Esophagus squamous epithelium (tissue), 5 donors: ENCODE data around the gene FAM53B. TPM values are rescaled to one million over a fixed set of nuclear protein-coding genes. Genes with fewer than 3 reads are reported as not detected.

Source experiments
- DNase-seq: peaks from one replicate; lab custom pipeline; 2025; lab: John Stamatoyannopoulos, UW
- H3K27ac ChIP-seq, 4 donors: fragments of 200-600 bp; sonication (generic); one replicate each; pipeline ENCODE4 v1.5.1; 2016 to 2019; ENCODE audit warnings: mild to moderate bottlenecking in 1 of 4
- H3K27me3 ChIP-seq, 4 donors: fragments of 200-600 bp; sonication (generic); 1 replicate in 3 of 4; 2 replicates in 1 of 4; pipeline versions ENCODE4 v1.5.1 to v1.6.0; 2017 to 2021; ENCODE audit warnings: antibody characterized with exemption in 1 of 4
- H3K36me3 ChIP-seq, 3 donors: fragments of 200-600 bp; sonication (generic); one replicate each; pipeline ENCODE4 v1.5.1; 2016 to 2019
- H3K4me1 ChIP-seq, 3 donors: fragments of 200-600 bp; sonication (generic); one replicate each; pipeline ENCODE4 v1.5.1; 2017 to 2019
- H3K4me3 ChIP-seq, 4 donors: fragments of 200-600 bp; sonication (generic); 1 replicate in 3 of 4; 2 replicates in 1 of 4; pipeline ENCODE4 v1.5.1; 2016 to 2019; ENCODE audit warnings: mild to moderate bottlenecking in 2 of 4, moderate library complexity in 1 of 4
- H3K9me3 ChIP-seq, 3 donors: fragments of 200-600 bp; sonication (generic); one replicate each; pipeline ENCODE4 v1.5.1; 2016 to 2019
- POLR2A ChIP-seq, 4 donors: fragments of 450-650 bp; IDR thresholded peaks; one replicate each; pipeline ENCODE4 v1.6.1; 2017; ENCODE audit warnings: antibody characterized with exemption in 4 of 4, mild to moderate bottlenecking in 4 of 4, moderate library complexity in 3 of 4
- WGBS, 2 donors: methylation state at CpG; one replicate each; pipeline ENCODE4 v1.1.5; 2018; 5-methylcytosine and 5-hydroxymethylcytosine counted together
- intact Hi-C: fragments of 100-400 bp; cut with DNase I; formaldehyde crosslinking; loops from one replicate; pipeline ENCODE4 v1.15.0; 2022
- total RNA-seq, 4 donors: library from RNA; depleted of rRNA; stranded (reverse); fragments of >200 nt; gene quantifications; one replicate each; pipeline ENCODE4 v1.1.0, GENCODE V29; 2016
- TF ChIP-seq, protein P1 (sequence below), 6 experiments: fragments of 450-650 bp in 4 of 6; fragments of 200-600 bp in 2 of 6; sonication (generic) in 2 of 6; IDR thresholded peaks; one replicate each; pipeline ENCODE4 v1.5.1; 2016 to 2019; ENCODE audit warnings: antibody characterized with exemption in 6 of 6, mild to moderate bottlenecking in 4 of 6, moderate library complexity in 4 of 6
- donor health status: DM: yes; HTN: yes; CAD: no.

FAM53B gene
- total RNA-seq, 4 donors from 2014 or later = 27.4 to 54.2 (median 31.5) TPM

DNA sequence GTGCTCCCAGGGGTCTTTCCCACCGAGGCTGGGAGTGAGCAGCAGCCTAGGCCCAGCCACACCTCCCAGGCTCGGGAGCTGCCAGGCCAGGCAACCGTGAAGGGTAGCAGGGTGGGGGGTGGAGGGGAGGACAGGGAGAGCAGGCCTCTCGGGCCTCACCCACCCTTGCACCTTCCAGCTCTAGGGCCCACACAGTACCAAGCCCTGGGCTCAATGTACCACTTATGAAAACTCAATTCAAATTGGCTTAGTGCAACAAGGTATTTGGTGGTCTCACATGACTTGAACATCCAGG is 127.4 kb downstream of the FAM53B start:
- DNase-seq = no peak
- Histone ChIP-seq H3K36me3 (peaks cover 0 to 55% (median 5%) of the 10 kb centered on the region in 3 donors), H3K27ac (no peak overlapping the region), H3K9me3 (no peaks in the 10 kb centered on the region), H3K4me3 (no peak overlapping the region), H3K4me1 (peaks cover 34 to 77% (median 49%) of the 10 kb centered on the region in 3 donors), H3K27me3 (no peaks in the 10 kb centered on the region)
- WGBS, 2 donors = no CpG with 5 or more reads among the region's 4 CpGs
- TF ChIP-seq, protein P1, sequence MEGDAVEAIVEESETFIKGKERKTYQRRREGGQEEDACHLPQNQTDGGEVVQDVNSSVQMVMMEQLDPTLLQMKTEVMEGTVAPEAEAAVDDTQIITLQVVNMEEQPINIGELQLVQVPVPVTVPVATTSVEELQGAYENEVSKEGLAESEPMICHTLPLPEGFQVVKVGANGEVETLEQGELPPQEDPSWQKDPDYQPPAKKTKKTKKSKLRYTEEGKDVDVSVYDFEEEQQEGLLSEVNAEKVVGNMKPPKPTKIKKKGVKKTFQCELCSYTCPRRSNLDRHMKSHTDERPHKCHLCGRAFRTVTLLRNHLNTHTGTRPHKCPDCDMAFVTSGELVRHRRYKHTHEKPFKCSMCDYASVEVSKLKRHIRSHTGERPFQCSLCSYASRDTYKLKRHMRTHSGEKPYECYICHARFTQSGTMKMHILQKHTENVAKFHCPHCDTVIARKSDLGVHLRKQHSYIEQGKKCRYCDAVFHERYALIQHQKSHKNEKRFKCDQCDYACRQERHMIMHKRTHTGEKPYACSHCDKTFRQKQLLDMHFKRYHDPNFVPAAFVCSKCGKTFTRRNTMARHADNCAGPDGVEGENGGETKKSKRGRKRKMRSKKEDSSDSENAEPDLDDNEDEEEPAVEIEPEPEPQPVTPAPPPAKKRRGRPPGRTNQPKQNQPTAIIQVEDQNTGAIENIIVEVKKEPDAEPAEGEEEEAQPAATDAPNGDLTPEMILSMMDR (IDR thresholded peaks at IDR 0.05) = no peak
- no peak for TF ChIP-seq POLR2A (IDR thresholded peaks at IDR 0.05)
- intact Hi-C loops = no loop called here

DNA sequence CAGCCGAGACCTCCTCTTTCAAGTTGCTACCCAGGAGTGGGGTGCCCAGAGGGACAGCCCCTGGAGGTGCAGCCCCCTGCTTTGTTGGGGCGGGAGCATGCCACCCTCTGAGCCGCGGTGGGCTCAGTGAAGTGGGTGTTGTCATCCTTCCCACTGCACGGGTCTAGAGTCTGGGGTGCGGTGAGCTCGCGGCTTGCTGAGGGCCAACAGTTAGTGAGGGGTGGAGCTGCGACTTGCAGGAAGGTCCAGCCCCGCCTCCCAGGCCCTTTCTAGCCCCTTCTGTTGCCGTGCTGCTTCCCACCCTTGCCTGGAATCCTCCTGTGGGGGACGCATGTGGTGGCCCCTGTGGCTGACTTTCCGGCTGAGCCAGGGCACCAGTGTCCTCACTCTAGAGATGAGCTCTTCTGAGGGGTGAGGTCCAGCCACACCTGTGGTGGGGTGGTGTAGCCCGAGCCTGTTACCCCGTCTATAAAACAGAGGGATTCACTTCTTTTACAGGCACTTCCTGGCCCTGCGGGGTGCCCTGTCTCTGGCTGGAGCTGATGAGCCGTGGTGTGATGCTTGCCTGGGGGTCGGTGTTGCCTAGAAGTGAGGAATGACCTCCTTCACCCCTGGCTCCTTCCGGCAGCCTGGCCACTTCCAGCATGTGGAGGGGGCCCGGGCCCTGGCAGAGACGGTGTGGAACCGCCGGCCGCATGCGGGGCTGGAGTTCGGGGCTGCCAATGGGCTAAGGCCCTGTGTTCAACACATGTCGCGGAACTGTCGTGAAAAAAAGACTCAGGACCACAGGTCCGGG is 127.9 kb downstream of the FAM53B start:
- Histone ChIP-seq H3K4me1 (peaks cover 33 to 77% (median 49%) of the 10 kb centered on the region in 3 donors), H3K27me3 (no peaks in the 10 kb centered on the region), H3K9me3 (no peaks in the 10 kb centered on the region), H3K27ac (no peak overlapping the region), H3K4me3 (no peak overlapping the region), H3K36me3 (peaks cover 0 to 51% (median 5%) of the 10 kb centered on the region in 3 donors)
- TF ChIP-seq POLR2A (IDR thresholded peaks at IDR 0.05) = no peak
- TF ChIP-seq, protein P1 (IDR thresholded peaks at IDR 0.05) = no peak
- WGBS, 2 donors = 82 to 93% methylated on average over 3 to 15 of the region's 30 CpGs
- intact Hi-C loops = no loop called here
- no peak for DNase-seq

DNA sequence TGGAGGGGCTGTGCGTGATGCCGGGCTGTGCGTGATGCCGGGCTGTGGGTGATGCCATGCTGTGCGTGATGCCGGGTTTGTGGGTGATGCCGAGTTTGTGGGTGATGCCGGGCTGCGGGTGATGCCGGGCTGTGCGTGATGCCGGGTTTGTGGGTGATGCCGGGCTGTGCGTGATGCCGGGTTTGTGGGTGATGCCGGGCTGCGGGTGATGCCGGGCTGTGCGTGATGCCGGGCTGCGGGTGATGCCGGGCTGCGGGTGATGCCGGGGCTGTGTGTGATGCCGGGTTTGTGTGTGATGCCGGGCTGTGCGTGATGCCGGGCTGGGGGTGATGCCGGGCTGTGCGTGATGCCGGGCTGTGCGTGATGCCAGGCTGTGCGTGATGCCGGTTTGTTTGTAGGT is 128.9 kb downstream of the FAM53B start:
- Histone ChIP-seq H3K27ac (no peak overlapping the region), H3K36me3 (peaks cover 0 to 43% (median 5%) of the 10 kb centered on the region in 3 donors), H3K4me1 (peaks cover 28 to 72% (median 41%) of the 10 kb centered on the region in 3 donors), H3K27me3 (no peaks in the 10 kb centered on the region), H3K9me3 (no peaks in the 10 kb centered on the region), H3K4me3 (no peak overlapping the region)
- intact Hi-C loops = no loop called here
- DNase-seq = no peak
- 91 to 95% methylated on average over 8 of the region's 34 CpGs for WGBS, 2 donors
- TF ChIP-seq, protein P1 (IDR thresholded peaks at IDR 0.05) = no peak
- TF ChIP-seq POLR2A (IDR thresholded peaks at IDR 0.05) = no peak

DNA sequence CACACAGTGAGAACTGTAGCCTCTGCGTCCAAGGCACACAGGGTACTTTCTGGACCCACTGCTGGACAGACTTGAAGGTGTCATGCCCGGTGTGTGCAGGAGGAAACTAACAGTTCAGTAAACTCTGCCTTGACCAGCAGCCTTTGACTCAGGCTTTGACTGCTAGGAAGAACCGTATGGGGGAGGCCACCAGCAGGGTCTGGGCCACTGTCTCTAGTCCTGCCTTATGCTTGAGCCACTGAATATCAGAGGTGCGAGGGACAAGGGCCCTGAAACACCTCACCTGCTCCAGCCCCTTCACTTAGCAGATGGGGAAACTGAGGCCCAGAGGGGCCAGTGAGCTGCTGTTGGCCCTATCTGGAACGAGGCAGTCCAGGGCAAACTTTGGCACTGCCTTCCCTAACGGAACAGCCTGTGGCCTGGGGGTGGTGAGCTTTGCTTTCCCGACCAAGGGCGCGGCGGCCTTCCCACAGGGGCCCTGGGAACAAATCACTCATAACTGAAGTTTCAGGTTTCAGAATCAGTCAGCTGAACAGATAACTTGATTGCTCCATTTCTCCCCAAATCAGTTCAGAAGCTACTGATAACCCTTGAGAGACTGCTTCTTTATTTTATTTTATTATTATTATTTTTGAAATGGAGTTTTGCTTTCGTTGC is 130.0 kb downstream of the FAM53B start:
- DNase-seq = no peak
- Histone ChIP-seq H3K9me3 (no peaks in the 10 kb centered on the region), H3K27me3 (no peaks in the 10 kb centered on the region), H3K36me3 (peaks cover 0 to 47% (median 5%) of the 10 kb centered on the region in 3 donors), H3K4me1 (peaks cover 19 to 60% (median 30%) of the 10 kb centered on the region in 3 donors), H3K27ac (peak overlapping the region in 1 of 4 donors; percentile 44), H3K4me3 (no peak overlapping the region)
- TF ChIP-seq POLR2A (IDR thresholded peaks at IDR 0.05) = no peak
- TF ChIP-seq, protein P1 (IDR thresholded peaks at IDR 0.05) = no peak
- WGBS, 2 donors = 46 to 72% methylated on average over 8 to 11 of the region's 11 CpGs
- intact Hi-C loops = no loop called here
